HL-60 (cell line): ENCODE measurements around the gene MSI2.

Experiments
- GABPA ChIP-seq: IDR thresholded peaks from 2 replicates; pipeline ENCODE4 v1.6.1; 2012; ENCODE audit warnings: low read depth
- POLR2AphosphoS5 ChIP-seq: IDR thresholded peaks from 2 replicates; pipeline ENCODE4 v1.6.1; 2012; ENCODE audit warnings: low read depth
- TF ChIP-seq, protein P1 (sequence below): IDR thresholded peaks from one replicate; pipeline ENCODE4 v1.5.1; 2011; ENCODE audit warnings: low read length, control low read depth, inconsistent platforms; ENCODE audit not compliant: insufficient read depth
- TF ChIP-seq, protein P2 (sequence below): IDR thresholded peaks from 2 replicates; pipeline ENCODE4 v1.6.1; 2012; ENCODE audit warnings: low read depth; ENCODE audit not compliant: insufficient replicate concordance

DNA sequence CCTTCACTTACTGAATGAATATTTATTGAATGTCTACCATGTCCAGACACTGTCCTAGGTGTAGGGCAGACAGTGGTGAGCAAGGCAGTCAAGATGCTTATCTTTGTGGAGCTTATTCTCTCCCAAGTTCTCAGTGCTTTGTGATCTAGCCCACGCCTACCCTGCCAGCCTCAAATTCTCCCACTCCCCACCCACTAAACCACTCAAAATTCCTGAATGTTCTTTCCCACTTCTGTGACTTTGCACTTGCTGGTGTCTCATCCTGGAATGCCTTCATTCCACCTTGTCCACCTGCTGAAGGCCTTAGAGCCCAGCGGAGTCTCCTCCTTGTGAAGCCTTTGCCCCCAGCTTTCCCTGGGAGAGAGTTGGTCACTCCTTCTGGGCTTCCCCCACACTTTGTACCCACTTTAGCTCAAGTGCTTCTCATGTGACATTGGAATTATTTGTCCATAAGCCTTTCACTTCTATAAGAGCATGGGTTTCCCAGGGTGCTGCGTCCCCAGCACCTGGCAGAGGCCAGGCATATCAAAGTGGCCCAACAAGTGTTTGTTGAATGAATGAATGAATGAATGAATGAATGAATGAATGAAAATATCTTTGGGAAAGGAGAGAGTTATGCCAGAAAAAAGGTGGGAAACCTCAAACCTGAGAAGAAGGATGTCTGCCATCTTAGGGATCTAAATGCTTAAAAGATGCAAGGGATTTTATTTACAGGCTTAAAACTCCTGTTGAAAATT lies 465.8 kb downstream of the MSI2 start:
- no peak for TF ChIP-seq GABPA
- TF ChIP-seq, protein P1, sequence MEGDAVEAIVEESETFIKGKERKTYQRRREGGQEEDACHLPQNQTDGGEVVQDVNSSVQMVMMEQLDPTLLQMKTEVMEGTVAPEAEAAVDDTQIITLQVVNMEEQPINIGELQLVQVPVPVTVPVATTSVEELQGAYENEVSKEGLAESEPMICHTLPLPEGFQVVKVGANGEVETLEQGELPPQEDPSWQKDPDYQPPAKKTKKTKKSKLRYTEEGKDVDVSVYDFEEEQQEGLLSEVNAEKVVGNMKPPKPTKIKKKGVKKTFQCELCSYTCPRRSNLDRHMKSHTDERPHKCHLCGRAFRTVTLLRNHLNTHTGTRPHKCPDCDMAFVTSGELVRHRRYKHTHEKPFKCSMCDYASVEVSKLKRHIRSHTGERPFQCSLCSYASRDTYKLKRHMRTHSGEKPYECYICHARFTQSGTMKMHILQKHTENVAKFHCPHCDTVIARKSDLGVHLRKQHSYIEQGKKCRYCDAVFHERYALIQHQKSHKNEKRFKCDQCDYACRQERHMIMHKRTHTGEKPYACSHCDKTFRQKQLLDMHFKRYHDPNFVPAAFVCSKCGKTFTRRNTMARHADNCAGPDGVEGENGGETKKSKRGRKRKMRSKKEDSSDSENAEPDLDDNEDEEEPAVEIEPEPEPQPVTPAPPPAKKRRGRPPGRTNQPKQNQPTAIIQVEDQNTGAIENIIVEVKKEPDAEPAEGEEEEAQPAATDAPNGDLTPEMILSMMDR = no peak
- no peak for TF ChIP-seq POLR2AphosphoS5
- TF ChIP-seq, protein P2, sequence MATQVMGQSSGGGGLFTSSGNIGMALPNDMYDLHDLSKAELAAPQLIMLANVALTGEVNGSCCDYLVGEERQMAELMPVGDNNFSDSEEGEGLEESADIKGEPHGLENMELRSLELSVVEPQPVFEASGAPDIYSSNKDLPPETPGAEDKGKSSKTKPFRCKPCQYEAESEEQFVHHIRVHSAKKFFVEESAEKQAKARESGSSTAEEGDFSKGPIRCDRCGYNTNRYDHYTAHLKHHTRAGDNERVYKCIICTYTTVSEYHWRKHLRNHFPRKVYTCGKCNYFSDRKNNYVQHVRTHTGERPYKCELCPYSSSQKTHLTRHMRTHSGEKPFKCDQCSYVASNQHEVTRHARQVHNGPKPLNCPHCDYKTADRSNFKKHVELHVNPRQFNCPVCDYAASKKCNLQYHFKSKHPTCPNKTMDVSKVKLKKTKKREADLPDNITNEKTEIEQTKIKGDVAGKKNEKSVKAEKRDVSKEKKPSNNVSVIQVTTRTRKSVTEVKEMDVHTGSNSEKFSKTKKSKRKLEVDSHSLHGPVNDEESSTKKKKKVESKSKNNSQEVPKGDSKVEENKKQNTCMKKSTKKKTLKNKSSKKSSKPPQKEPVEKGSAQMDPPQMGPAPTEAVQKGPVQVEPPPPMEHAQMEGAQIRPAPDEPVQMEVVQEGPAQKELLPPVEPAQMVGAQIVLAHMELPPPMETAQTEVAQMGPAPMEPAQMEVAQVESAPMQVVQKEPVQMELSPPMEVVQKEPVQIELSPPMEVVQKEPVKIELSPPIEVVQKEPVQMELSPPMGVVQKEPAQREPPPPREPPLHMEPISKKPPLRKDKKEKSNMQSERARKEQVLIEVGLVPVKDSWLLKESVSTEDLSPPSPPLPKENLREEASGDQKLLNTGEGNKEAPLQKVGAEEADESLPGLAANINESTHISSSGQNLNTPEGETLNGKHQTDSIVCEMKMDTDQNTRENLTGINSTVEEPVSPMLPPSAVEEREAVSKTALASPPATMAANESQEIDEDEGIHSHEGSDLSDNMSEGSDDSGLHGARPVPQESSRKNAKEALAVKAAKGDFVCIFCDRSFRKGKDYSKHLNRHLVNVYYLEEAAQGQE = no peak
